Astrocyte of the cerebellum (primary cell): Measurements from ENCODE around the gene TNNT1.

ENCODE experiments used
- DNase-seq: peaks from one replicate; pipeline ENCODE4 v3.0.0-alpha.2; 2011; ENCODE audit warnings: low read depth
- H3K4me3 ChIP-seq: 2 replicates; pipeline ENCODE4 v1.5.1; 2011; ENCODE audit warnings: mild to moderate bottlenecking, low read depth, low read length, moderate library complexity
- CTCF ChIP-seq: IDR thresholded peaks from 2 replicates; pipeline ENCODE4 v1.5.1; 2012; ENCODE audit warnings: low read length, low read depth, moderate library complexity, mild to moderate bottlenecking; ENCODE audit errors: missing control alignments
- in situ Hi-C: cut with HindIII; loops from 2 replicates; pipeline ENCODE4 v1.10.0; 2017; ENCODE audit warnings: low sequenced_read_pairs

Gene TNNT1

GRCh38 chr19:55141696-55142095 is 7.3 kb downstream of the TNNT1 start:
- DNase-seq = no peak
- H3K4me3 ChIP-seq = no peak overlapping the region
- TF ChIP-seq CTCF = no peak
- in situ Hi-C loops = no loop called here

GRCh38 chr19:55137915-55138314 is 11.1 kb downstream of the TNNT1 start:
- H3K4me3 ChIP-seq = no peak overlapping the region
- in situ Hi-C loops = no loop called here
- TF ChIP-seq CTCF = no peak
- no peak for DNase-seq

- in situ Hi-C loops = no loop called here
- TF ChIP-seq CTCF = no peak
- no peak for DNase-seq
Measured at GRCh38 chr19:55136399-55137102, 12.5 kb downstream of the TNNT1 start.

GRCh38 chr19:55134736-55135135 is 14.3 kb downstream of the TNNT1 start:
- no peak for DNase-seq
- in situ Hi-C loops = no loop called here
- no peak for TF ChIP-seq CTCF
- H3K4me3 ChIP-seq = no peak overlapping the region

More at GRCh38 chr19:55136399-55137102, 12.5 kb downstream of the TNNT1 start:
- H3K4me3 ChIP-seq = no peak overlapping the region

- H3K4me3 ChIP-seq = no peak overlapping the region
- in situ Hi-C loops = no loop called here
- TF ChIP-seq CTCF = no peak
- no peak for DNase-seq
Measured at GRCh38 chr19:55133639-55134444, 15.2 kb downstream of the TNNT1 start.

- in situ Hi-C loops = no loop called here
- no peak overlapping the region for H3K4me3 ChIP-seq
- no peak for DNase-seq
- TF ChIP-seq CTCF = peak; percentile 16
Measured at GRCh38 chr19:55132453-55133129, 16.4 kb downstream of the TNNT1 start.
